A549 (cell line): ENCODE measurements around the gene REEP3.

Experiments used
- CBX8 ChIP-seq: fragments of 200-600 bp; sonication (generic); IDR thresholded peaks from 2 replicates; pipeline ENCODE4 v1.6.1; 2016
- CEBPB ChIP-seq, 2 experiments: fragments of >200 bp in 1 of 2; sonication (Bioruptor Twin) in 1 of 2; formaldehyde crosslinking in 1 of 2; IDR thresholded peaks; 2 replicates each; pipeline ENCODE4 v1.6.1; 2012 to 2016
- EP300 ChIP-seq, 2 experiments: fragments of >200 bp; sonication (Bioruptor Twin); formaldehyde crosslinking; IDR thresholded peaks; 2 replicates in 1 of 2; 3 replicates in 1 of 2; pipeline ENCODE4 v1.6.1; 2016 to 2017
- MAFK ChIP-seq: fragments of 450-650 bp; IDR thresholded peaks from 2 replicates; pipeline ENCODE4 v1.6.1; 2014; ENCODE audit not compliant: partially characterized antibody
- POLR2A ChIP-seq: IDR thresholded peaks from 2 replicates; pipeline ENCODE4 v1.6.1; 2012; ENCODE audit warnings: mild to moderate bottlenecking, low read length
- SREBF2 ChIP-seq: fragments of 450-650 bp; IDR thresholded peaks from 2 replicates; pipeline ENCODE4 v1.6.1; 2014; ENCODE audit warnings: mild to moderate bottlenecking, moderate library complexity
- TF ChIP-seq, protein P1 (sequence below): fragments of >200 bp; sonication (Bioruptor Twin); formaldehyde crosslinking; IDR thresholded peaks from 3 replicates; pipeline ENCODE4 v1.5.1; 2016
- TF ChIP-seq, protein P2 (sequence below): IDR thresholded peaks from 2 replicates; pipeline ENCODE4 v1.6.1; 2012
- TF ChIP-seq, protein P3 (sequence below): fragments of 200-600 bp; sonication (generic); IDR thresholded peaks from 2 replicates; pipeline ENCODE4 v1.6.1; 2016; ENCODE audit warnings: antibody characterized with exemption, mild to moderate bottlenecking, moderate library complexity
- TF ChIP-seq, protein P4 (sequence below): IDR thresholded peaks from 2 replicates; pipeline ENCODE4 v1.6.1; 2012; ENCODE audit warnings: low read depth, borderline replicate concordance

DNA sequence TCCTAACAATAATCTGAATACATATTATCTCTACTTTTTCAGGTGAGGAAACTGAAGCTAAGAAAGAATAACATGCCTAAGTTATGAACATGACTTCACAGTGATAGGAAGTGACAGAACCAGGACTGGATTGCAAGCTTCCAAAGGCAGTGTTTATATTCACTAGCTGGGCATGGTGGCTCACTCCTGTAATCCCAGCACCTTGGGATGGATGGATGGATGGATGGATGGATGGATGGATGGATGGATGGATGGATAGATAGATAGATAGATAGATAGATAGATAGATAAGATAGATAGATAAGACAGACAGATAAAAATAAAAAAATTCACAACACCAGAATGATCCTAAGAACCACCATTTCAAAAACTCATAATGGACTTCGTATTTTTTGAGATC is 37.2 kb upstream of the REEP3 start:
- TF ChIP-seq, protein P1, sequence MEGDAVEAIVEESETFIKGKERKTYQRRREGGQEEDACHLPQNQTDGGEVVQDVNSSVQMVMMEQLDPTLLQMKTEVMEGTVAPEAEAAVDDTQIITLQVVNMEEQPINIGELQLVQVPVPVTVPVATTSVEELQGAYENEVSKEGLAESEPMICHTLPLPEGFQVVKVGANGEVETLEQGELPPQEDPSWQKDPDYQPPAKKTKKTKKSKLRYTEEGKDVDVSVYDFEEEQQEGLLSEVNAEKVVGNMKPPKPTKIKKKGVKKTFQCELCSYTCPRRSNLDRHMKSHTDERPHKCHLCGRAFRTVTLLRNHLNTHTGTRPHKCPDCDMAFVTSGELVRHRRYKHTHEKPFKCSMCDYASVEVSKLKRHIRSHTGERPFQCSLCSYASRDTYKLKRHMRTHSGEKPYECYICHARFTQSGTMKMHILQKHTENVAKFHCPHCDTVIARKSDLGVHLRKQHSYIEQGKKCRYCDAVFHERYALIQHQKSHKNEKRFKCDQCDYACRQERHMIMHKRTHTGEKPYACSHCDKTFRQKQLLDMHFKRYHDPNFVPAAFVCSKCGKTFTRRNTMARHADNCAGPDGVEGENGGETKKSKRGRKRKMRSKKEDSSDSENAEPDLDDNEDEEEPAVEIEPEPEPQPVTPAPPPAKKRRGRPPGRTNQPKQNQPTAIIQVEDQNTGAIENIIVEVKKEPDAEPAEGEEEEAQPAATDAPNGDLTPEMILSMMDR = no peak
- no peak for TF ChIP-seq EP300 (IDR thresholded peaks at IDR 0.05)
- TF ChIP-seq CEBPB (IDR thresholded peaks at IDR 0.05) = no peak
- no peak for TF ChIP-seq POLR2A
- TF ChIP-seq, protein P2, sequence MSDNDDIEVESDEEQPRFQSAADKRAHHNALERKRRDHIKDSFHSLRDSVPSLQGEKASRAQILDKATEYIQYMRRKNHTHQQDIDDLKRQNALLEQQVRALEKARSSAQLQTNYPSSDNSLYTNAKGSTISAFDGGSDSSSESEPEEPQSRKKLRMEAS = no peak
- TF ChIP-seq, protein P3, sequence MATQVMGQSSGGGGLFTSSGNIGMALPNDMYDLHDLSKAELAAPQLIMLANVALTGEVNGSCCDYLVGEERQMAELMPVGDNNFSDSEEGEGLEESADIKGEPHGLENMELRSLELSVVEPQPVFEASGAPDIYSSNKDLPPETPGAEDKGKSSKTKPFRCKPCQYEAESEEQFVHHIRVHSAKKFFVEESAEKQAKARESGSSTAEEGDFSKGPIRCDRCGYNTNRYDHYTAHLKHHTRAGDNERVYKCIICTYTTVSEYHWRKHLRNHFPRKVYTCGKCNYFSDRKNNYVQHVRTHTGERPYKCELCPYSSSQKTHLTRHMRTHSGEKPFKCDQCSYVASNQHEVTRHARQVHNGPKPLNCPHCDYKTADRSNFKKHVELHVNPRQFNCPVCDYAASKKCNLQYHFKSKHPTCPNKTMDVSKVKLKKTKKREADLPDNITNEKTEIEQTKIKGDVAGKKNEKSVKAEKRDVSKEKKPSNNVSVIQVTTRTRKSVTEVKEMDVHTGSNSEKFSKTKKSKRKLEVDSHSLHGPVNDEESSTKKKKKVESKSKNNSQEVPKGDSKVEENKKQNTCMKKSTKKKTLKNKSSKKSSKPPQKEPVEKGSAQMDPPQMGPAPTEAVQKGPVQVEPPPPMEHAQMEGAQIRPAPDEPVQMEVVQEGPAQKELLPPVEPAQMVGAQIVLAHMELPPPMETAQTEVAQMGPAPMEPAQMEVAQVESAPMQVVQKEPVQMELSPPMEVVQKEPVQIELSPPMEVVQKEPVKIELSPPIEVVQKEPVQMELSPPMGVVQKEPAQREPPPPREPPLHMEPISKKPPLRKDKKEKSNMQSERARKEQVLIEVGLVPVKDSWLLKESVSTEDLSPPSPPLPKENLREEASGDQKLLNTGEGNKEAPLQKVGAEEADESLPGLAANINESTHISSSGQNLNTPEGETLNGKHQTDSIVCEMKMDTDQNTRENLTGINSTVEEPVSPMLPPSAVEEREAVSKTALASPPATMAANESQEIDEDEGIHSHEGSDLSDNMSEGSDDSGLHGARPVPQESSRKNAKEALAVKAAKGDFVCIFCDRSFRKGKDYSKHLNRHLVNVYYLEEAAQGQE = no peak
- TF ChIP-seq MAFK = no peak
- no peak for TF ChIP-seq SREBF2
- no peak for TF ChIP-seq CBX8
- TF ChIP-seq, protein P4, sequence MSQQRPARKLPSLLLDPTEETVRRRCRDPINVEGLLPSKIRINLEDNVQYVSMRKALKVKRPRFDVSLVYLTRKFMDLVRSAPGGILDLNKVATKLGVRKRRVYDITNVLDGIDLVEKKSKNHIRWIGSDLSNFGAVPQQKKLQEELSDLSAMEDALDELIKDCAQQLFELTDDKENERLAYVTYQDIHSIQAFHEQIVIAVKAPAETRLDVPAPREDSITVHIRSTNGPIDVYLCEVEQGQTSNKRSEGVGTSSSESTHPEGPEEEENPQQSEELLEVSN = no peak
